Measurements from ENCODE around the gene PTAR1.

Gene PTAR1

GRCh38 chr9:69755205-69755604 is 4.6 kb downstream of the PTAR1 start:
- Histone ChIP-seq H2AFZ (ENCODE audit: low read length) (no peak overlapping the region), H3K9ac (ENCODE audit: low read length) (no peak overlapping the region), H4K20me1 (ENCODE audit: insufficient read depth, low read length) (peaks cover 10% of the 10 kb centered on the region; the same call in 1 of the 2 replicates), H3K9me3 (replicated peaks; ENCODE audit: insufficient read depth, low read length) (no peaks in the 10 kb centered on the region), H3K36me3 (replicated peaks; ENCODE audit: insufficient read depth, low read length) (no peaks in the 10 kb centered on the region), H3K4me1 (ENCODE audit: low read length) (peaks cover 8% of the 10 kb centered on the region; the same call in 1 of the 2 replicates), H3K27ac (ENCODE audit: low read length) (no peak overlapping the region), H3K4me2 (ENCODE audit: low read depth, low read length) (no peak overlapping the region), H3F3A (ENCODE audit: insufficient read depth, low read length) (peaks cover 10% of the 10 kb centered on the region; the same call in 1 of the 2 replicates), H3K79me2 (ENCODE audit: low read length) (peaks cover 88% of the 10 kb centered on the region), H3K4me3 (ENCODE audit: low read length) (no peak overlapping the region), H3K9me2 (replicated peaks; ENCODE audit: insufficient read depth, low read length) (no peaks in the 10 kb centered on the region), H3K27me3 (replicated peaks; ENCODE audit: insufficient read depth, low read length) (no peaks in the 10 kb centered on the region)
- no peak for DNase-seq
- TF ChIP-seq EZH2phosphoT487 (IDR thresholded peaks at IDR 0.05; ENCODE audit: low read length), result no peak
- TF ChIP-seq CTCF (IDR thresholded peaks at IDR 0.05; ENCODE audit: low read length), result no peak
- TF ChIP-seq EZH2 (optimal IDR thresholded peaks at IDR 0.05; ENCODE audit: low read depth, low read length), result no peak

- H3K36me3 ChIP-seq (replicated peaks; ENCODE audit: insufficient read depth, low read length), result no peaks in the 10 kb centered on the region; the same call in 1 of the 2 replicates
- no peak overlapping the region for H3K27ac ChIP-seq (ENCODE audit: low read length)
These were observed 6.0 kb downstream of the PTAR1 start for GRCh38 chr9:69753830-69754229.

GRCh38 chr9:69750085-69750484 is 9.7 kb downstream of the PTAR1 start:
- H4K20me1 ChIP-seq (ENCODE audit: insufficient read depth, low read length), result peaks cover 6% of the 10 kb centered on the region; the same call in 1 of the 2 replicates
- H3K4me3 ChIP-seq (ENCODE audit: low read length), result no peak overlapping the region
- no peaks in the 10 kb centered on the region for H3K9me2 ChIP-seq (replicated peaks; ENCODE audit: insufficient read depth, low read length)
- no peaks in the 10 kb centered on the region; the same call in 1 of the 2 replicates for H3K36me3 ChIP-seq (replicated peaks; ENCODE audit: insufficient read depth, low read length)
- DNase-seq, result no peak
- no peaks in the 10 kb centered on the region for H3K9me3 ChIP-seq (replicated peaks; ENCODE audit: insufficient read depth, low read length)
- TF ChIP-seq CTCF (IDR thresholded peaks at IDR 0.05; ENCODE audit: low read length), result no peak
- no peak for TF ChIP-seq EZH2 (optimal IDR thresholded peaks at IDR 0.05; ENCODE audit: low read depth, low read length)
- no peak for TF ChIP-seq EZH2phosphoT487 (IDR thresholded peaks at IDR 0.05; ENCODE audit: low read length)
- H3F3A ChIP-seq (ENCODE audit: insufficient read depth, low read length), result no peaks in the 10 kb centered on the region
- peaks cover 84% of the 10 kb centered on the region for H3K79me2 ChIP-seq (ENCODE audit: low read length)
- no peak overlapping the region for H2AFZ ChIP-seq (ENCODE audit: low read length)
- H3K4me1 ChIP-seq (ENCODE audit: low read length), result no peaks in the 10 kb centered on the region
- H3K9ac ChIP-seq (ENCODE audit: low read length), result no peak overlapping the region
- no peaks in the 10 kb centered on the region for H3K27me3 ChIP-seq (replicated peaks; ENCODE audit: insufficient read depth, low read length)
- H3K27ac ChIP-seq (ENCODE audit: low read length), result no peak overlapping the region
- no peak overlapping the region for H3K4me2 ChIP-seq (ENCODE audit: low read depth, low read length)

More at GRCh38 chr9:69753830-69754229, 6.0 kb downstream of the PTAR1 start:
- Histone ChIP-seq H3K27me3 (replicated peaks; ENCODE audit: insufficient read depth, low read length) (no peaks in the 10 kb centered on the region), H3K9ac (ENCODE audit: low read length) (no peak overlapping the region), H3K79me2 (ENCODE audit: low read length) (peaks cover 95% of the 10 kb centered on the region), H3K9me3 (replicated peaks; ENCODE audit: insufficient read depth, low read length) (no peaks in the 10 kb centered on the region), H2AFZ (ENCODE audit: low read length) (no peak overlapping the region), H3K4me3 (ENCODE audit: low read length) (no peak overlapping the region), H4K20me1 (ENCODE audit: insufficient read depth, low read length) (peaks cover 10% of the 10 kb centered on the region; the same call in 1 of the 2 replicates), H3K4me2 (ENCODE audit: low read depth, low read length) (no peak overlapping the region), H3K9me2 (replicated peaks; ENCODE audit: insufficient read depth, low read length) (no peaks in the 10 kb centered on the region), H3K4me1 (ENCODE audit: low read length) (peaks cover 8% of the 10 kb centered on the region; the same call in 1 of the 2 replicates), H3F3A (ENCODE audit: insufficient read depth, low read length) (0 out of 2 replicates have a peak, but pooled peaks cover under 1% of the 10 kb centered on the region)
- no peak for DNase-seq
- TF ChIP-seq EZH2phosphoT487 (IDR thresholded peaks at IDR 0.05; ENCODE audit: low read length) (no peak), CTCF (IDR thresholded peaks at IDR 0.05; ENCODE audit: low read length) (no peak), EZH2 (optimal IDR thresholded peaks at IDR 0.05; ENCODE audit: low read depth, low read length) (no peak)

Measured in MM.1S (cell line).